Measurements from ENCODE around the gene PIEZO1.

- TF ChIP-seq, protein P1, sequence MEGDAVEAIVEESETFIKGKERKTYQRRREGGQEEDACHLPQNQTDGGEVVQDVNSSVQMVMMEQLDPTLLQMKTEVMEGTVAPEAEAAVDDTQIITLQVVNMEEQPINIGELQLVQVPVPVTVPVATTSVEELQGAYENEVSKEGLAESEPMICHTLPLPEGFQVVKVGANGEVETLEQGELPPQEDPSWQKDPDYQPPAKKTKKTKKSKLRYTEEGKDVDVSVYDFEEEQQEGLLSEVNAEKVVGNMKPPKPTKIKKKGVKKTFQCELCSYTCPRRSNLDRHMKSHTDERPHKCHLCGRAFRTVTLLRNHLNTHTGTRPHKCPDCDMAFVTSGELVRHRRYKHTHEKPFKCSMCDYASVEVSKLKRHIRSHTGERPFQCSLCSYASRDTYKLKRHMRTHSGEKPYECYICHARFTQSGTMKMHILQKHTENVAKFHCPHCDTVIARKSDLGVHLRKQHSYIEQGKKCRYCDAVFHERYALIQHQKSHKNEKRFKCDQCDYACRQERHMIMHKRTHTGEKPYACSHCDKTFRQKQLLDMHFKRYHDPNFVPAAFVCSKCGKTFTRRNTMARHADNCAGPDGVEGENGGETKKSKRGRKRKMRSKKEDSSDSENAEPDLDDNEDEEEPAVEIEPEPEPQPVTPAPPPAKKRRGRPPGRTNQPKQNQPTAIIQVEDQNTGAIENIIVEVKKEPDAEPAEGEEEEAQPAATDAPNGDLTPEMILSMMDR (IDR thresholded peaks at IDR 0.05), result no peak
- no peak for TF ChIP-seq EP300 (IDR thresholded peaks at IDR 0.05)
- TF ChIP-seq POLR2A (IDR thresholded peaks at IDR 0.05), result no peak
- TF ChIP-seq POLR2AphosphoS5 (IDR thresholded peaks at IDR 0.05), result no peak
Observed at GRCh38 chr16:88742896-88743605, 42.0 kb downstream of the PIEZO1 start.
